PC-9 (cell line): ENCODE measurements around the gene UQCR11.

Experiments used
- CTCF ChIP-seq: fragments of 200-600 bp; sonication (generic); conservative IDR thresholded peaks from 2 replicates; pipeline ENCODE4 v1.6.1; 2017; ENCODE audit warnings: mixed run types, antibody characterized with exemption, mild to moderate bottlenecking, moderate library complexity
- EZH2 ChIP-seq: fragments of 200-600 bp; sonication (generic); IDR thresholded peaks from 2 replicates; pipeline ENCODE4 v1.8.0; 2017; ENCODE audit warnings: antibody characterized with exemption, low read depth

- no peak for TF ChIP-seq CTCF
- no peak for TF ChIP-seq EZH2
Observed at GRCh38 chr19:1627194-1627593, 21.9 kb upstream of the UQCR11 start.
